ENCODE measurements around the gene PASD1.

Gene PASD1

GRCh38 chrX:151702741-151703340, 139.4 kb downstream of the PASD1 start:
- DNase-seq: no peak

GRCh38 chrX:151703487-151703886, 140.0 kb downstream of the PASD1 start:
- peak; percentile 7 for DNase-seq

GRCh38 chrX:151704041-151704663, 140.7 kb downstream of the PASD1 start:
- no peak for DNase-seq

GRCh38 chrX:151708821-151709220, 145.3 kb downstream of the PASD1 start:
- DNase-seq: no peak

GRCh38 chrX:151710457-151710856, 147.0 kb downstream of the PASD1 start:
- no peak for DNase-seq

GRCh38 chrX:151711154-151711553, 147.7 kb downstream of the PASD1 start:
- no peak for DNase-seq

GRCh38 chrX:151711787-151712186, 148.3 kb downstream of the PASD1 start:
- no peak for DNase-seq

GRCh38 chrX:151712253-151712652, 148.8 kb downstream of the PASD1 start:
- no peak for DNase-seq

GRCh38 chrX:151713849-151714248, 150.4 kb downstream of the PASD1 start:
- DNase-seq: peak; percentile 10

GRCh38 chrX:151714362-151714761, 150.9 kb downstream of the PASD1 start:
- no peak for DNase-seq

- DNase-seq: no peak
Observed at GRCh38 chrX:151715752-151716151, 152.3 kb downstream of the PASD1 start, which contains the start of gene FATE1. TSS of gene FATE1 (plus strand) at chrX:151716035. CDS start at chrX:151716120, 85 bp downstream.

GRCh38 chrX:151722241-151722846, 158.9 kb downstream of the PASD1 start:
- peak; percentile 48 for DNase-seq

GRCh38 chrX:151723156-151723760, 159.8 kb downstream of the PASD1 start:
- no peak for DNase-seq

- DNase-seq: no peak
Observed at GRCh38 chrX:151724563-151725337, 161.3 kb downstream of the PASD1 start.

- DNase-seq: no peak
Observed at GRCh38 chrX:151725338-151725614, 161.8 kb downstream of the PASD1 start.

All from RPMI8226 (cell line).